ENCODE measurements around the gene MAGEL2. TPM values are rescaled to one million over a fixed set of nuclear protein-coding genes. Genes with fewer than 3 reads are reported as not detected.

MAGEL2 gene
- total and polyA plus RNA-seq, 2 experiments from 2014 or later, result 4.8 to 10.1 TPM

- ATAC-seq (no peak), DNase-seq (ENCODE audit: low spot score) (no peak)
- Histone ChIP-seq H3K4me2 (no peak overlapping the region), H3K4me3 (no peak overlapping the region), H3K27ac (ENCODE audit: low read depth) (no peak overlapping the region), H3F3A (replicated peaks; ENCODE audit: low read depth) (no peaks in the 10 kb centered on the region), H3K4me1 (ENCODE audit: insufficient read depth) (no peaks in the 10 kb centered on the region), H3K79me2 (replicated peaks; ENCODE audit: insufficient read depth) (no peaks in the 10 kb centered on the region), H3K27me3 (ENCODE audit: insufficient read depth) (no peaks in the 10 kb centered on the region), H4K20me1 (replicated peaks; ENCODE audit: insufficient read depth) (no peaks in the 10 kb centered on the region), H3K9me2 (ENCODE audit: insufficient read depth) (0 out of 2 replicates have a peak, but pooled peaks cover 7% of the 10 kb centered on the region), H3K36me3 (ENCODE audit: insufficient read depth) (no peaks in the 10 kb centered on the region), H2AFZ (no peak overlapping the region)
- Mint-ChIP-seq H3K9me3 (peaks cover 83% of the 10 kb centered on the region), H3K4me3 (no peak overlapping the region), H3K4me1 (no peaks in the 10 kb centered on the region), H3K36me3 (ENCODE audit: low read depth) (peaks cover 5% of the 10 kb centered on the region), H3K27ac (no peak overlapping the region), H3K27me3 (ENCODE audit: insufficient read depth, low read depth, poor library complexity) (no peaks in the 10 kb centered on the region)
- TF ChIP-seq CREB1 (CRISPR knock-in tag; IDR thresholded peaks at IDR 0.05; ENCODE audit: low read depth) (no peak), EZH2phosphoT487 (IDR thresholded peaks at IDR 0.05; ENCODE audit: unreplicated experiment) (no peak), EZH2 (IDR thresholded peaks at IDR 0.05; ENCODE audit: low read depth, unreplicated experiment) (no peak), REST (IDR thresholded peaks at IDR 0.05; ENCODE audit: unreplicated experiment) (no peak), CTCF (conservative IDR thresholded peaks at IDR 0.05; ENCODE audit: low read depth in 2 of 2) (no peak), NANOG (IDR thresholded peaks at IDR 0.05; ENCODE audit: borderline replicate concordance) (no peak), JUNB (IDR thresholded peaks at IDR 0.05; ENCODE audit: unreplicated experiment) (no peak)
Measured at GRCh38 chr15:23602124-23602523, 45.5 kb downstream of the MAGEL2 start.

GRCh38 chr15:23599053-23599452 lies 48.6 kb downstream of the MAGEL2 start:
- Mint-ChIP-seq H3K36me3 (ENCODE audit: low read depth) (peaks cover 8% of the 10 kb centered on the region), H3K4me1 (no peaks in the 10 kb centered on the region), H3K27me3 (ENCODE audit: insufficient read depth, low read depth, poor library complexity) (peaks cover 2% of the 10 kb centered on the region), H3K4me3 (no peak overlapping the region), H3K9me3 (peaks cover 82% of the 10 kb centered on the region), H3K27ac (no peak overlapping the region)
- Histone ChIP-seq H3K79me2 (replicated peaks; ENCODE audit: insufficient read depth) (no peaks in the 10 kb centered on the region), H4K20me1 (replicated peaks; ENCODE audit: insufficient read depth) (no peaks in the 10 kb centered on the region), H3K27me3 (ENCODE audit: insufficient read depth) (no peaks in the 10 kb centered on the region), H3F3A (replicated peaks; ENCODE audit: low read depth) (no peaks in the 10 kb centered on the region), H3K4me1 (ENCODE audit: insufficient read depth) (no peaks in the 10 kb centered on the region), H2AFZ (no peak overlapping the region), H3K36me3 (ENCODE audit: insufficient read depth) (no peaks in the 10 kb centered on the region), H3K27ac (ENCODE audit: low read depth) (no peak overlapping the region), H3K9me2 (ENCODE audit: insufficient read depth) (no peaks in the 10 kb centered on the region), H3K4me2 (no peak overlapping the region), H3K4me3 (no peak overlapping the region)
- DNase-seq (ENCODE audit: low spot score) (no peak), ATAC-seq (no peak)
- TF ChIP-seq ZNF114 (CRISPR knock-in tag; IDR thresholded peaks at IDR 0.05), result no peak
- no peak for TF ChIP-seq CREB1 (CRISPR knock-in tag; IDR thresholded peaks at IDR 0.05; ENCODE audit: low read depth)
- no peak for TF ChIP-seq POLR2AphosphoS5 (IDR thresholded peaks at IDR 0.05; ENCODE audit: low read depth)
- no peak for TF ChIP-seq ZNF331 (CRISPR knock-in tag; IDR thresholded peaks at IDR 0.05; ENCODE audit: low read depth)
- no peak for TF ChIP-seq EZH2phosphoT487 (IDR thresholded peaks at IDR 0.05; ENCODE audit: unreplicated experiment)
- no peak for TF ChIP-seq ZNF462 (CRISPR knock-in tag; IDR thresholded peaks at IDR 0.05)
- no peak for TF ChIP-seq EZH2 (IDR thresholded peaks at IDR 0.05; ENCODE audit: low read depth, unreplicated experiment)
